WERI-Rb-1 (cell line): ENCODE measurements around the gene TRAPPC2.

ENCODE experiments used
- DNase-seq: peaks from one replicate; pipeline ENCODE4 v3.0.0-alpha.2; 2020
- H3K27ac ChIP-seq: fragments of 250-450 bp; sonication (Bioruptor Pico); 2 replicates; pipeline ENCODE4 v1.5.1; 2020; ENCODE audit warnings: mild to moderate bottlenecking, moderate library complexity
- H3K27me3 ChIP-seq: fragments of 250-450 bp; sonication (Bioruptor Pico); 2 replicates; pipeline ENCODE4 v1.5.1; 2021; ENCODE audit warnings: mild to moderate bottlenecking, low read depth, moderate library complexity; ENCODE audit not compliant: insufficient read depth, severe bottlenecking
- H3K36me3 ChIP-seq: fragments of 250-450 bp; sonication (Bioruptor Pico); 2 replicates; pipeline ENCODE4 v1.5.1; 2020; ENCODE audit warnings: mild to moderate bottlenecking, moderate library complexity
- H3K4me3 ChIP-seq: 2 replicates; pipeline ENCODE4 v1.5.1; 2011; ENCODE audit warnings: low read depth, mild to moderate bottlenecking, control low read depth, low read length
- H3K9me3 ChIP-seq: fragments of 250-450 bp; sonication (Bioruptor Pico); 2 replicates; pipeline ENCODE4 v1.5.1; 2021; ENCODE audit warnings: mild to moderate bottlenecking, moderate library complexity; ENCODE audit not compliant: severe bottlenecking
- TF ChIP-seq, protein P1 (sequence below): IDR thresholded peaks from 2 replicates; pipeline ENCODE4 v1.5.1; 2011; ENCODE audit warnings: low read depth, mild to moderate bottlenecking, control low read depth, inconsistent platforms, low read length

Gene TRAPPC2

DNA sequence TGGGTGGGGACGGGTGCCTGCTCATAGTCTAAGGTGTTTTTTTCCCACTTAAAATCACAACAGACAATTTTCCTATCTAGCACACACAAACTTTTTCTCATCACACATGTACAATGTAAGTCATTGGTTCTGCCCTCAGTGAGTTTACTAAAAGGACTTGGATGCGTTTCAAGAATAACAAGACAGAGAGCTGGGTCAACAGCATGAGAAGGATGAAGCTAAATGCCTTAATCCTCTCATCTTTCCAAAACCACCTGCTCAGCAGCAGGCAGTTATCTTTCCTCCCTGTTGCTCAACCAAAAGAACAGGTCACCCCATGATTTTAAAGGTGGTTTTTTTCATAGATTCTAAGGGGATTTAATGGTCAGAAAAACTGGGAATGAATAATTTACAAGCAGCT is 40.3 kb upstream of the TRAPPC2 start:
- H3K27ac ChIP-seq: peak overlapping the region; percentile 1; the same call in 1 of the 2 replicates
- no peak overlapping the region for H3K4me3 ChIP-seq
- TF ChIP-seq, protein P1, sequence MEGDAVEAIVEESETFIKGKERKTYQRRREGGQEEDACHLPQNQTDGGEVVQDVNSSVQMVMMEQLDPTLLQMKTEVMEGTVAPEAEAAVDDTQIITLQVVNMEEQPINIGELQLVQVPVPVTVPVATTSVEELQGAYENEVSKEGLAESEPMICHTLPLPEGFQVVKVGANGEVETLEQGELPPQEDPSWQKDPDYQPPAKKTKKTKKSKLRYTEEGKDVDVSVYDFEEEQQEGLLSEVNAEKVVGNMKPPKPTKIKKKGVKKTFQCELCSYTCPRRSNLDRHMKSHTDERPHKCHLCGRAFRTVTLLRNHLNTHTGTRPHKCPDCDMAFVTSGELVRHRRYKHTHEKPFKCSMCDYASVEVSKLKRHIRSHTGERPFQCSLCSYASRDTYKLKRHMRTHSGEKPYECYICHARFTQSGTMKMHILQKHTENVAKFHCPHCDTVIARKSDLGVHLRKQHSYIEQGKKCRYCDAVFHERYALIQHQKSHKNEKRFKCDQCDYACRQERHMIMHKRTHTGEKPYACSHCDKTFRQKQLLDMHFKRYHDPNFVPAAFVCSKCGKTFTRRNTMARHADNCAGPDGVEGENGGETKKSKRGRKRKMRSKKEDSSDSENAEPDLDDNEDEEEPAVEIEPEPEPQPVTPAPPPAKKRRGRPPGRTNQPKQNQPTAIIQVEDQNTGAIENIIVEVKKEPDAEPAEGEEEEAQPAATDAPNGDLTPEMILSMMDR: no peak
- no peaks in the 10 kb centered on the region for H3K27me3 ChIP-seq
- H3K36me3 ChIP-seq: peaks cover 29% of the 10 kb centered on the region
- H3K9me3 ChIP-seq: no peaks in the 10 kb centered on the region
- no peak for DNase-seq

DNA sequence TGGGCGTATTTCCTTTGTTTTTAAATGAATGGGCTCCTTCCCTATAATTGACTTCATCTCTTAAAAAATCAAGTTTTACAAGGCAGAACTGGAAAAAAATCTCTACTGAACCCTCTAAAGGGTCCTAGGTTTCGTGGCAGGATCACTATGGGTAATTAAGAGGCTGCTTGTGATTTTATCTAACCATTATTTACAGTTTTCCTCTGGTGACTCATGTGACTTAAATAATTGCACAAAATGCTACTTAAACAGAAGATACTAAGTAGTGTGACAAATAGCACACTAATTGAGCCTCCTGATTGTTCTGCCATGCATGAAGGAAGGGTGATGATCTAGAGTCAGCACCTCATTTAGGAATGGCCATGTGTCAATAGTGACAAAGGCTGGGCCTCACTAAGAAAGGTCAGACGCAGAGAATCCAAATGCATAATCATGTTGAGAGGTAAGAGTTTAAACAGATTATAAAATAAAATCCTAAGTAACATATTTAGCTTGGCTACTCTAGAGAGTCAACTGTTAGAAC is 35.7 kb upstream of the TRAPPC2 start:
- TF ChIP-seq, protein P1: no peak
- no peaks in the 10 kb centered on the region for H3K27me3 ChIP-seq
- no peak for DNase-seq

DNA sequence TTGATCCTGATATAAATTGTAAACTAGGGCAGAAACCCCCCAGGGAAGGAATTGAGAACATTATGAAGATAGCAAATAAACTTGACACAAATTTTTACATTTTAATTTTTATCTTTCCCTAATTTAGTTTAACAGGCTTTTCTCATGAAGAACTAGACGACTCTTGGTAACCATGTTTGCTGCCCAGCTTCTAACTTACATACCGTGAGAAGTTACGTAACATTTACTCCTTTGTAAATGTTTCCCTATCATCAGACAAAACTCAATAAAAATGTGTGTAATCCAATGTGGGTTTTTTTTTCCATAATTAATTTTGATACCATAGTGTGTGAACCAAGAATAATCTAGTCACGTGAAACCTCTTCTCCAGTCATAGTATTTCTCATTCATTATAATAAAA is 34.5 kb upstream of the TRAPPC2 start:
- Histone ChIP-seq H3K27me3 (no peaks in the 10 kb centered on the region), H3K36me3 (peaks cover 55% of the 10 kb centered on the region), H3K4me3 (no peak overlapping the region), H3K27ac (no peak overlapping the region), H3K9me3 (no peaks in the 10 kb centered on the region)
- no peak for DNase-seq
- TF ChIP-seq, protein P1: no peak

More for the DNA sequence above, 35.7 kb upstream of the TRAPPC2 start:
- Histone ChIP-seq H3K4me3 (no peak overlapping the region), H3K9me3 (no peaks in the 10 kb centered on the region), H3K27ac (no peak overlapping the region), H3K36me3 (peaks cover 55% of the 10 kb centered on the region)

DNA sequence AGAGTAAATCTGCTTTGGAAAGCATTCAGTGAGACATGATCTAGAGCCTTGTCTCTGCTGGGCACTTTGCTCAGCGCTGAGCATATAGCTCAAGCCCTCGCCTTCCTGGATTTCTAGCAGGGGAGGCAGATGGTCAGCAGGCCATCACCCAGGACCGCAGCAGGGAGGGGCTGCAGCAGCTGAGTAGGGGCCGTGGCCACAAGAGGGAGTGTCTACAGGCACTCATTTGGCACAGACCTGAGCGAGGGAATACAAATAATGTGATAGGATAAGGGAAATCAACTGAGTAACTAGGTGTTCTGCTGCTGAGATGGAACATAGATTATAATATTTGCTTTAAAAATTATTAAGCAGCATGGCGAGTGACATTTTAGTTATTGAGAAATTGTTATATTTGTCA is 30.3 kb upstream of the TRAPPC2 start:
- Histone ChIP-seq H3K36me3 (peaks cover 69% of the 10 kb centered on the region), H3K27ac (peak overlapping the region; percentile 81), H3K27me3 (no peaks in the 10 kb centered on the region), H3K4me3 (no peak overlapping the region), H3K9me3 (no peaks in the 10 kb centered on the region)
- TF ChIP-seq, protein P1: peak; percentile 74
- peak; percentile 94 for DNase-seq

DNA sequence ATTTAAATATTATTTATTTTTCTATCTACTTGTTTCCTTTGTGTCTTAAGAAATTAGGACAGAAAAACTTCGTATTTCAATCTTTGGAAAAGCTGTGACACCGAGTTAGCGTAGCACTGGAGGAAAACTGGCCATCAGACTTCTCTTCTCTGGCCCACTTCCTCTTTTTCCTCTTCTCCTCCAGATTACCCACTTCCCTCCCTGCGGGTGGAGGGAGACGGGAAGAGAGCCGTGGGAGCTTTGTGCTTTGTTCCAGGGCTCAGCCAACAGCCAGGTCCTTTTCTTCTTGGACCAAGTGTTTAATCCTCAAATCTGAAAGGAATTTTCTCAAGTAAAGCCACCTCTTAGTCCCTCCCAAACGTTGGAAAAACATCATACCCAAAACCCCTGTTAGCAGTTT is 29.9 kb upstream of the TRAPPC2 start:
- H3K36me3 ChIP-seq: peaks cover 69% of the 10 kb centered on the region
- H3K9me3 ChIP-seq: no peaks in the 10 kb centered on the region
- TF ChIP-seq, protein P1: no peak
- peak; percentile 61 for DNase-seq
- H3K4me3 ChIP-seq: no peak overlapping the region
- no peaks in the 10 kb centered on the region for H3K27me3 ChIP-seq
- peak overlapping the region; percentile 81 for H3K27ac ChIP-seq

DNA sequence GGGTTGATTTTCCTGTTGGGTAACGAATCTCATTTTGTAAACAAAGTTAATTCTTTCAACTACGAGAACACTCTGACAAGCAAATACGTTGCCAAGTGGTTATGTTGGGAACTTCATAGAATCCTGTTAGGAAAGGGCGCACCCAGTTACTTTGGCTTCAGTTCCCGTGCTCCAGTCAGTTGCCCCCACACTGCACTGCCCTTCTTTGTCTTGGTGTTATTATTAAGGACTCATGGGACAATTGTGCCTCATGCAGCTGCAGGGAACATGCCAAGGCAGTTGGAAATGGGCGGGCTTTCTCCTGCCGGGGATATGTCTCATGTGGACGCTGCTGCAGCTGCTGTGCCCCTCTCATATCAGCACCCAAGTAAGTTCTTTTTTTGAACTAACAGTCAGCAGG is 29.1 kb upstream of the TRAPPC2 start:
- peak overlapping the region; percentile 81 for H3K27ac ChIP-seq
- no peak overlapping the region for H3K4me3 ChIP-seq
- H3K27me3 ChIP-seq: no peaks in the 10 kb centered on the region
- TF ChIP-seq, protein P1: no peak
- H3K9me3 ChIP-seq: no peaks in the 10 kb centered on the region
- DNase-seq: no peak
- peaks cover 69% of the 10 kb centered on the region for H3K36me3 ChIP-seq
